Muscle layer of colon (tissue), 2 donors: ENCODE data around the gene SNRNP40.
"Not testable (repeated sequence)": the region's sequence is repeated elsewhere in the genome, so short reads cannot be mapped to it uniquely, and the experiment has no call there.

ENCODE experiments used
- H3K27ac ChIP-seq: one replicate; pipeline ENCODE4 v1.7.0; 2013; ENCODE audit warnings: low read depth, mild to moderate bottlenecking, low read length, moderate library complexity
- H3K27me3 ChIP-seq, 2 donors: one replicate each; pipeline ENCODE4 v1.7.0; 2013; ENCODE audit warnings: low read length in 2 of 2, mild to moderate bottlenecking in 2 of 2; ENCODE audit not compliant: insufficient read depth in 2 of 2, control insufficient read depth in 1 of 2
- H3K36me3 ChIP-seq: one replicate; pipeline ENCODE4 v1.7.0; 2013; ENCODE audit warnings: mild to moderate bottlenecking, low read length; ENCODE audit not compliant: insufficient read depth
- H3K4me1 ChIP-seq: one replicate; pipeline ENCODE4 v1.7.0; 2013; ENCODE audit warnings: mild to moderate bottlenecking, low read length; ENCODE audit not compliant: insufficient read depth
- H3K4me3 ChIP-seq, 2 donors: one replicate each; pipeline ENCODE4 v1.7.0; 2013; ENCODE audit warnings: low read length in 2 of 2, low read depth in 1 of 2, mild to moderate bottlenecking in 1 of 2, moderate library complexity in 1 of 2
- H3K9ac ChIP-seq: one replicate; pipeline ENCODE4 v1.7.0; 2013; ENCODE audit warnings: low read length
- H3K9me3 ChIP-seq: one replicate; pipeline ENCODE4 v1.7.0; 2013; ENCODE audit warnings: mild to moderate bottlenecking, low read length
- donor health status: abdominal sarcoma.
- donor health status: Adenocarcinoma of cecum.

SNRNP40 gene

DNA sequence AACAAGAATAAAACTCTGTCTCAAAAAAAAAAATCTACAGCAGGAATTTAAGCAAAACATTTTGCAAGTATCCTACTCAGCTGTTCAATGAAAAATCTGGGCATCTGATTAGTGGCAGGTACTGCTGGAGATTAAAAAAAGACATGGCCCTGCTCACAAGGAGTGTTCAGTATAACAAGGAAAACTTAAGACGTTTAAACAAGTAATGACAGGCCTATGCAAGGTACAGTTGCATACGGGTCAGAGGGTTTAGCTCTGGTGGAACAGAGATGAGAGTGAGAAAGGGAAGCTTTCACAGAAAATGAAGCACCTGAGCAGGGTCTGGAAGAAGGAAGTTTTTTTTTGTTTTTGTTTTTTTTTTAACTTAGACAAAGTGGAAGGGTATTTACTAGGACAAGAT, 23.0 kb downstream of the SNRNP40 start:
- Histone ChIP-seq H3K4me3 (no peak overlapping the region), H3K27me3 (no peaks in the 10 kb centered on the region), H3K9me3 (no peaks in the 10 kb centered on the region), H3K27ac (no peak overlapping the region), H3K4me1 (no peaks in the 10 kb centered on the region), H3K9ac (no peak overlapping the region), H3K36me3 (peaks cover 34% of the 10 kb centered on the region)

DNA sequence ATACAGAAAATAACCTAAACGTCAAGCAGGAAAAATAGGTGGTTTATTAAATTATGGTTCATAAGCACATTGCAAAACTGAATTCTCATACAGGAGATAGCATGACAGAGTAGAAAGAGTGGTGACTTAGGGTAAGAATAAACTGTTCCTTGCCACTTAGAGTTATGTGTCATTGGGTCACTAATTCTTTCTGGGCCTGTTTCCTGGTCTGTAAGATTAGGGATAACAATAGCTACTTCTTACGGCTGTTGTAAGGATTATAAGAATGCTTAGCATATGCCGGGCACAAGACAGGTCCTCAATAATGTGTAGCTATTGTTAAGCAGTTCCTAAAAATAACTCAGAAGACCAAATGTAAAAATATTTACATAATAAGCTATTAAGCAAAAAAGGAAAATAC, 24.2 kb downstream of the SNRNP40 start:
- Histone ChIP-seq H3K9ac (no peak overlapping the region), H3K27ac (no peak overlapping the region), H3K9me3 (no peaks in the 10 kb centered on the region), H3K4me3 (no peak overlapping the region), H3K4me1 (no peaks in the 10 kb centered on the region), H3K36me3 (peaks cover 43% of the 10 kb centered on the region), H3K27me3 (no peaks in the 10 kb centered on the region)

DNA sequence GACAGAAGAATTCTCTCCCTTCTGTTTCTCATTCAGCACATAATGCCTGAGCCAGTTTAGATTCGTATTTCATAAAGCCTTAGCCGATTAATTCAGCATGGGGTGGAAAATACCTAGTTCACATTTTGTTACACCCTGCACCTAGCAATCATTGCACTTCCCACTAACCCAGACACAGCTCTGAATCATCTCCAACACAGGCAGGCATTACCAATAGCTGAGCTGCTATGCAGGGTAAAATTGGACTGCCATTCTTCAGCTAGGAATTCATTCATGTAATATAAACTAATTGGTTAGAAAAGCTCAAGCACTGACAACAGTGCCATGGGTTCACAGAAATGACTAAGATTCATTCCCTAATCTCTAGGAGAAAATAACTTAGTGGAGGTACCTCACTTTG, 30.0 kb downstream of the SNRNP40 start:
- H3K9ac ChIP-seq, result no peak overlapping the region
- no peak overlapping the region for H3K4me3 ChIP-seq
- H3K27ac ChIP-seq, result no peak overlapping the region
- H3K9me3 ChIP-seq, result no peaks in the 10 kb centered on the region
- no peaks in the 10 kb centered on the region for H3K4me1 ChIP-seq
- H3K27me3 ChIP-seq, result no peaks in the 10 kb centered on the region
- peaks cover 51% of the 10 kb centered on the region for H3K36me3 ChIP-seq

DNA sequence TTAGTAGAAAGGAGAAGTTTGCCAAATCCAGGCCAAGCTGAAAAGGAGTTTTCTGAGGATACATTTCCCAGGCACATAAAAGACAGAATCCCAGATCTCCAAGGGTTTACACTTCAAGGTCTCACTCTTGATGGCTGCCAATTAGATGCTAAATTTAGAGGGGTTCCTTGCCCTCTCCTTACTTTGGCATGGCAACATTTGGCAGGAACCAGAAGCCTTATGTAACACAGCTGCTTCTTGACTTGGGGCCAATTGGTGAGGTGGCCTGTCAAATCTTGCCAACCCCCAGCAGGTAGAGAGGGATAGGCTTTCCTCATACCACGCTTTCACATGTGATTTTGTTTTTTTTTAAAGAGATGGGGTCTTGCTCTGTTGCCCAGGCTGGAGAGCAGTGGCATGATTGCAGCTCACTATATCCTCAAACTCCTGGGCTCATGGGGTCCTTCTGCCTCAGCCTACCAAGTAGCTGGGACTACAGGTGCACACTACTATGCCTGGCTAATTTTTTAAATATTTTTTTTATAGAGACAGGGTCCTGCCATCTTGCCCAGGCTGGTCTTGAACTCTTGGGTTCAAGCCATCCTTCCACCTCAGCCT, 31.7 kb downstream of the SNRNP40 start:
- no peaks in the 10 kb centered on the region for H3K27me3 ChIP-seq
- no peak overlapping the region for H3K27ac ChIP-seq
- H3K9ac ChIP-seq, result no peak overlapping the region
- H3K4me1 ChIP-seq, result no peaks in the 10 kb centered on the region
- H3K4me3 ChIP-seq, result no peak overlapping the region
- H3K9me3 ChIP-seq, result no peaks in the 10 kb centered on the region
- H3K36me3 ChIP-seq, result peaks cover 40% of the 10 kb centered on the region

GRCh38 chr1:31263408-31263807, 33.2 kb downstream of the SNRNP40 start:
- Histone ChIP-seq H3K27me3 (no peaks in the 10 kb centered on the region), H3K27ac (no peak overlapping the region), H3K36me3 (peaks cover 39% of the 10 kb centered on the region), H3K9ac (no peak overlapping the region), H3K9me3 (no peaks in the 10 kb centered on the region), H3K4me1 (no peaks in the 10 kb centered on the region), H3K4me3 (no peak overlapping the region)

DNA sequence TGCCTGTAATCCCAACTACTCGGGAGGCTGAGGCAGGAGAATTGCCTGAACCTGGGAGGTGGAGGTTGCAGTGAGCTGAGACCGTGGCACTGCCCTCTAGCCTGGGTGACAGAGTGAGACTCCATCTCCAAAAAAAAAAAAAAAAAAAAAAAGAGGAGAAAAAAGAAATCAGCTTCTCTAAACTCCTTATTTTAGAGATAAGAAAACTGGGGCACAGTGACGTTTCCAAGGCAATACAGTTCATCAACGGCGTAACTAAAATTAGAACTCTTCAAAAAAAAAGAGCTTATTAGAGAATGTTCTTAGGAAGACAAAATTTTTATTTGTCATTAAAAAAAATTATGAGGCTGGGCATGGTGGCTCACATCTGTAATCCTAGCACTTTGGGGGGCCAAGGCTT, 34.2 kb downstream of the SNRNP40 start:
- not testable (repeated sequence) for H3K9ac ChIP-seq, H3K27me3 ChIP-seq, H3K4me3 ChIP-seq, H3K4me1 ChIP-seq, H3K9me3 ChIP-seq, H3K27ac ChIP-seq
- peaks cover 37% of the 10 kb centered on the region for H3K36me3 ChIP-seq

DNA sequence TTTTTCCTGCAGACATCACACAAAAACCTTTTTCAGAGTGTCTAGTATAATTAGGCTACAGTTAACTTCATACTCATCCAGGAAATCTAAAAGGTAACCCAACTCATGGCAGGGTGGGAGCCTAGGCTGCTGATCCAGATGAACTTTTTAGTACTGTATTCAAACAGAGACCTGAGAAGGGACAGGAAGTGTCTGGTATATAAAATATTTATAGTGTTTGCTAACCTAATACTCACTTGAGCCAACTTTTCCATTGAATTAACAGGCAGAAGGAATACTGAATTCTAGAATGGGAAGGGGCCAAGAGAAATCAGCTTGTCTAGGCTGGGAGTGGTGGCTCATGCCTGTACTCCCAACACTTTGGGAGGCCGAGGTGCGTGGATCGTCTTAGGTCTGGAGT, 34.7 kb downstream of the SNRNP40 start:
- H3K4me1 ChIP-seq, result no peaks in the 10 kb centered on the region
- H3K4me3 ChIP-seq, result no peak overlapping the region
- no peaks in the 10 kb centered on the region for H3K9me3 ChIP-seq
- peaks cover 32% of the 10 kb centered on the region for H3K36me3 ChIP-seq
- no peak overlapping the region for H3K27ac ChIP-seq
- H3K9ac ChIP-seq, result no peak overlapping the region
- H3K27me3 ChIP-seq, result no peaks in the 10 kb centered on the region

GRCh38 chr1:31259746-31260145, 36.8 kb downstream of the SNRNP40 start:
- no peaks in the 10 kb centered on the region for H3K27me3 ChIP-seq
- no peak overlapping the region for H3K4me3 ChIP-seq
- H3K9ac ChIP-seq, result no peak overlapping the region
- H3K36me3 ChIP-seq, result peaks cover 25% of the 10 kb centered on the region
- no peaks in the 10 kb centered on the region for H3K4me1 ChIP-seq
- H3K27ac ChIP-seq, result no peak overlapping the region
- no peaks in the 10 kb centered on the region for H3K9me3 ChIP-seq

DNA sequence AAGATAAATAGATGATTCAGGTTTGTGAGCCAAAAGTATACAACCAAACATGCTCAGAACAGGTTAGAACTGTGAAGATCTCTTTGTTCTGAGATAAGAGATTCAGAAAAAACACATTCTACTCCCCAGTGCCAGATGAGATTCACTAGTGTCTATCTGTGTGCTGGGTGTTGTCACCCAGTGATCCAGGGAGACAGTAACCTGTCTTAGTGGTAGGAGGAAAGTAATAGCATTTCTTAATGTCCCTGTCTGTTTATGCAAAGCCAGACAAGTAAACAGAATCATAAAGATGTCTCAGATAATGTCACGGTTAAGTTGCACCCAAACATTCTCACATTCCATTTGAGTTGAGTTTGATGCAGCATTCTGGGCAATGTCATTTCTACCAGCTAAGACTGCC, 38.0 kb downstream of the SNRNP40 start:
- Histone ChIP-seq H3K27me3 (no peaks in the 10 kb centered on the region), H3K36me3 (peaks cover 25% of the 10 kb centered on the region), H3K9me3 (no peaks in the 10 kb centered on the region), H3K27ac (no peak overlapping the region), H3K4me1 (no peaks in the 10 kb centered on the region), H3K4me3 (no peak overlapping the region), H3K9ac (no peak overlapping the region)

DNA sequence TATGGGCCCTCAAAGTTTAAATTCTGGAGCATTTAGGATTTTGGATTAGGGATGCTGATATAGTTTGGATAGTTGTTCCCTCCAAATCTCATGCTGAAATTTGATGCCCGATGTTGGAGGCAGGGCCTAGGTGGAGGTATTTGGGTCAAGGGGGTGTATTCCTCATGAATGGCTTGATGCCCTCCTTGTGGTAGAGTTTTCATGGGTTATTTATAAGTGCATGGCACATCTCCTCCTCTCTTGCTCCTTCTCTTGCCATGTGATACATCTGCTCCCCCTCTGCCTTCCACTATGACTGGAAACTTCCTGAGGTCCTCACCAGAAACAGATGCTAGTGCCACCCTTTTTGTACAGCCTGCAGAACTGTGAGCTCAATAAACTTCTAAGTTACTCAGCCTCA, 39.4 kb downstream of the SNRNP40 start:
- H3K4me3 ChIP-seq, result no peak overlapping the region
- no peak overlapping the region for H3K9ac ChIP-seq
- no peaks in the 10 kb centered on the region for H3K27me3 ChIP-seq
- no peak overlapping the region for H3K27ac ChIP-seq
- no peaks in the 10 kb centered on the region for H3K9me3 ChIP-seq
- H3K4me1 ChIP-seq, result no peaks in the 10 kb centered on the region
- H3K36me3 ChIP-seq, result peaks cover 25% of the 10 kb centered on the region

DNA sequence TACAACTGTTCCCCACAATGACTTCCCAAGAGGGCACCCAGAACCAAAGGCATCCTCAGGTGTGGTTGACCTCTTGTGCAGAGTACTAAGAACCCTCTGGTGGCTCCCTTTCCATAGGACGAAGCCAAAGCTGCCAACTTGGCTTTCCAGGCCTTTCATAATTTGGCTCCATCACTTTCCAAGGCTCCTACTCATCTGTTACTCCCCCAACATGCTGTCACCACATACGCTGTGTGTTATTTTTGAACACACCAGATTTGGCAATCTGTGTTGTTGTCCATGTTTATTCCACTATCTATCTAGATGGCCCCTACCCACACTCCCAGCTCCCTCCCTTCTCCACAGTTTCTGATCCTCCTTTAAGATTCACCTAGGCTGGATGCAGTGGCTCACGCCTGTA, 46.7 kb downstream of the SNRNP40 start:
- Histone ChIP-seq H3K9ac (no peak overlapping the region), H3K4me3 (no peak overlapping the region), H3K27me3 (no peaks in the 10 kb centered on the region), H3K9me3 (no peaks in the 10 kb centered on the region), H3K36me3 (no peaks in the 10 kb centered on the region), H3K4me1 (no peaks in the 10 kb centered on the region), H3K27ac (no peak overlapping the region)

DNA sequence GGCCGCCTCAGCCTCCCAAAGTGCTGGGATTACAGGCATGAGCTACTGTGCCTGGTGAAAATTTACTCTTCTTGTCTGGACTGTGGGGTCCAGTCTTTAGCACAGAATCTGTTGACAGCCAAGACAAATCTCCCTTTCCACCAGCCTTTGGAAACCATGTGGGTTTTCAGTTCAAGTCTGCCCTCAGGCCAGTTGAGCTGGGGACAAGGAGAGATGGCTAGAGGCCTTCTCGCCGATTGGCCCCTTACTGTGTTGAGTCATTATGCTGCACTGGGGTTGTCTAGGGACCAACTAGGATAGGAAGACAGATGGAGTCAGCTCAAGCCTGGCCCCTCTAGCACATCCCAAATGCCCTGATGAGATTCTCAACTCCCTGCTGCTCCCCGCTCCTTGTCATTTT, 48.3 kb downstream of the SNRNP40 start:
- Histone ChIP-seq H3K36me3 (no peaks in the 10 kb centered on the region), H3K9me3 (no peaks in the 10 kb centered on the region), H3K4me3 (no peak overlapping the region), H3K27me3 (no peaks in the 10 kb centered on the region), H3K4me1 (no peaks in the 10 kb centered on the region), H3K9ac (no peak overlapping the region), H3K27ac (no peak overlapping the region)
